Measurements from ENCODE around the gene ZBTB17.
A peak's percentile ranks its signal among the peaks of the same experiment; 100 is the strongest.

Gene ZBTB17

GRCh38 chr1:16013220-16013907 is 37.5 kb upstream of the ZBTB17 start:
- no peak for TF ChIP-seq FOXP2 (optimal IDR thresholded peaks at IDR 0.05; ENCODE audit: borderline replicate concordance, extremely low read depth, extremely low read length, insufficient read depth)
- TF ChIP-seq TAF1 (IDR thresholded peaks at IDR 0.05; ENCODE audit: borderline replicate concordance, insufficient read depth, low read length) = no peak
- TF ChIP-seq POLR2AphosphoS5 (IDR thresholded peaks at IDR 0.05; ENCODE audit: low read depth, low read length) = no peak
- no peak for TF ChIP-seq REST (IDR thresholded peaks at IDR 0.05; ENCODE audit: insufficient read depth in 1 of 2, low read depth in 2 of 2, low read length in 2 of 2)
- no peak for TF ChIP-seq SIN3A (IDR thresholded peaks at IDR 0.05; ENCODE audit: borderline replicate concordance, insufficient read depth, low read length)

DNA sequence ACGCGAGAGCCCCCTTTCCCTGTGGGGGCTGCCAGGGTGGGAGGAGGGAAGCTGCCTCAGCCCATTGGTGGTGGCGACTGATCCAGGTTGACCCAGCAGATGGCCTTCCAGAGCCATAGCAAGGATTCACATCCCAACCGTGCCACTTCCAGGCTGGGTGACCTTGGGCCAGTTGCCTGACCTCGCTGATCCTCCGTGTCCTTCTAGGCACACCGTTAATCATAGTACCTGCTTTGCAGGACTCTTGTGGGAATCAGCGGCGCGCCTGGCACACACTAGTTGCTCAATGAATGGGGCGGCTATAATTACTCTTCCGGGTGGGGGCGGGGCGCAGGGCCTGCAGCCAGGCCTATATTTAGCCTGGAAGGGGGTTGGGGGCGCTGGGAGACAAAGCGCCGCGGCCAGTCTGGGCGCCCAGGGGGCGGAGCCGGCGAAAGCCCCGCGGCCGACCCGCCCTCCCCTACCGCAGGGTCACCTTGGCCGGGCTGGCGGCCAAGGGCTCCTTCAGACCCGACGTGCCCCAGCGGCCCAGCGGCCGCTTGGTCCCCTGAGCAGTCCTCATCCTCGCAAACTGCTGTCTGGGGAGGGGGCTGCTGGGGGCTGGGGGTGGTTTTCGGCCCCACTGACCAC is 36.8 kb upstream of the ZBTB17 start:
- no peak for TF ChIP-seq POLR2AphosphoS5 (IDR thresholded peaks at IDR 0.05; ENCODE audit: low read depth, low read length)
- TF ChIP-seq FOXP2 (optimal IDR thresholded peaks at IDR 0.05; ENCODE audit: borderline replicate concordance, extremely low read depth, extremely low read length, insufficient read depth) = peak; percentile 18

- TF ChIP-seq POLR2AphosphoS5 (IDR thresholded peaks at IDR 0.05; ENCODE audit: low read depth, low read length) (no peak), SIN3A (IDR thresholded peaks at IDR 0.05; ENCODE audit: borderline replicate concordance, insufficient read depth, low read length) (no peak)
These were observed 36.2 kb upstream of the ZBTB17 start for GRCh38 chr1:16011936-16012589.

- TF ChIP-seq FOXP2 (optimal IDR thresholded peaks at IDR 0.05; ENCODE audit: borderline replicate concordance, extremely low read depth, extremely low read length, insufficient read depth) (no peak), TAF1 (IDR thresholded peaks at IDR 0.05; ENCODE audit: borderline replicate concordance, insufficient read depth, low read length) (no peak), REST (IDR thresholded peaks at IDR 0.05; ENCODE audit: insufficient read depth in 1 of 2, low read depth in 2 of 2, low read length in 2 of 2) (no peak), SIN3A (IDR thresholded peaks at IDR 0.05; ENCODE audit: borderline replicate concordance, insufficient read depth, low read length) (no peak), POLR2AphosphoS5 (IDR thresholded peaks at IDR 0.05; ENCODE audit: low read depth, low read length) (no peak)
These were observed 34.9 kb upstream of the ZBTB17 start for GRCh38 chr1:16010837-16011236.

GRCh38 chr1:16009678-16010077 is 33.8 kb upstream of the ZBTB17 start:
- TF ChIP-seq REST (IDR thresholded peaks at IDR 0.05; ENCODE audit: insufficient read depth in 1 of 2, low read depth in 2 of 2, low read length in 2 of 2) = no peak
- no peak for TF ChIP-seq TAF1 (IDR thresholded peaks at IDR 0.05; ENCODE audit: borderline replicate concordance, insufficient read depth, low read length)
- TF ChIP-seq FOXP2 (optimal IDR thresholded peaks at IDR 0.05; ENCODE audit: borderline replicate concordance, extremely low read depth, extremely low read length, insufficient read depth) = no peak

DNA sequence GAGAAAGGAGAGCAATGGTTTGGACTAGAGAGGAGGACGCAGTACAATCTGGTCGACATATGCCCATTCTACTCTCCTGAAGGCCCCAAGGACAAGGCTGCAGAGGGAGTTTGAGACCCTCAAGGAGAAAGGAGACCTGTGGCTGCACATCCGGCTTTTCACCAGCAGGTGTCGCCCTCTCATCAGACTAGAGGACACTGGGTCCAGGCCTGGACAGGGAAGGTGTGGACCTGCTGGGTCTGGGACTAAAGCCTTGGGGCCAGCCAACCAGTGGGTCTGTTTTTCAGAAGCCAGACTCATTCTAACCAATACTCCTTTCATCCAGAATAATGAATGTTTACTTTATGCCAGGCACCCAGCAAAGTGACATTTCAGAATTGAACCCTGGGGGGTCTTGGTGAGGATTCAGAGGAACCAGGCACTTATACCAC is 33.1 kb upstream of the ZBTB17 start:
- TF ChIP-seq POLR2AphosphoS5 (IDR thresholded peaks at IDR 0.05; ENCODE audit: low read depth, low read length) (no peak), REST (IDR thresholded peaks at IDR 0.05; ENCODE audit: insufficient read depth in 1 of 2, low read depth in 2 of 2, low read length in 2 of 2) (no peak)

Measured in PFSK-1 (cell line).